HCT116 (cell line): ENCODE measurements around the gene ZNF490. TPM values are rescaled to one million over a fixed set of nuclear protein-coding genes. Genes with fewer than 3 reads are reported as not detected.

Source experiments
- ATAC-seq: fragments of 200-7000 bp; cut with Tn5 transposase; 2 replicates; pipeline ENCODE4 v1.9.1; 2020; ENCODE audit warnings: mild to moderate bottlenecking, moderate library complexity
- BruUV-seq: library from RNA; stranded (reverse); fragments of 400-500 nt; replicated peaks from 2 replicates; lab custom pipeline; 2021; lab: Mats Ljungman, UMichigan
- CTCF ChIA-PET: fragments of 300-600 bp; sonication (Branson Sonifier 250); formaldehyde crosslinking; loops from one replicate; lab custom pipeline; 2021; ENCODE audit warnings: antibody characterized with exemption; lab: Charles Lee
- POLR2A ChIA-PET: fragments of 300-600, 350-600 bp; sonication (Branson Sonifier 250); formaldehyde crosslinking; loops from one replicate; lab custom pipeline; 2021; ENCODE audit warnings: antibody characterized with exemption; lab: Charles Lee
- RAD21 ChIA-PET, 2 experiments: fragments of 300-600 bp; sonication (Branson Sonifier 250); formaldehyde crosslinking; loops; one replicate each; lab custom pipeline; 2023; ENCODE audit warnings: low total read pairs in 2 of 2; ENCODE audit not compliant: uncharacterized antibody in 2 of 2, unreplicated experiment in 2 of 2, low non-redundant PET in 1 of 2; lab: Charles Lee
- DNase-seq: peaks from one replicate; pipeline ENCODE4 v3.0.0-alpha.2; 2010; ENCODE audit warnings: low read depth, low spot score
- H2AFZ ChIP-seq: fragments of 200-600 bp; shearing (Covaris generic), sonication (generic); 2 replicates; pipeline ENCODE4 v1.6.1; 2017; ENCODE audit warnings: low read depth, mixed run types, mixed read lengths, antibody characterized with exemption, low read length; ENCODE audit not compliant: poor library complexity, severe bottlenecking
- H3K27ac ChIP-seq: 2 replicates; pipeline ENCODE4 v1.5.1; 2012; ENCODE audit warnings: low read depth, low read length
- H3K27me3 ChIP-seq: fragments of 200-600 bp; sonication (generic); 2 replicates; pipeline ENCODE4 v1.6.1; 2016; ENCODE audit warnings: mixed run types, low read length, mixed read lengths; ENCODE audit not compliant: insufficient read depth
- H3K36me3 ChIP-seq, 2 experiments: fragments of 200-500 bp in 1 of 2; fragments of 200-600 bp in 1 of 2; sonication (Bioruptor generic) in 1 of 2; sonication (generic) in 1 of 2; 2 replicates each; pipeline versions ENCODE4 v1.5.1 to v1.6.1; 2014 to 2016; ENCODE audit warnings: low read length in 2 of 2, inconsistent platforms in 1 of 2, mixed read lengths in 1 of 2, mixed run types in 1 of 2; ENCODE audit not compliant: insufficient read depth in 2 of 2, control insufficient read depth in 1 of 2
- H3K4me1 ChIP-seq, 2 experiments: fragments of 200-600 bp in 1 of 2; sonication (generic) in 1 of 2; 2 replicates each; pipeline versions ENCODE4 v1.5.1 to v1.6.1; 2012 to 2017; ENCODE audit warnings: low read length in 2 of 2, inconsistent platforms in 1 of 2, mild to moderate bottlenecking in 1 of 2, mixed read lengths in 1 of 2, mixed run types in 1 of 2, moderate library complexity in 1 of 2; ENCODE audit not compliant: insufficient read depth in 2 of 2, control insufficient read depth in 1 of 2
- H3K4me2 ChIP-seq: fragments of 200-600 bp; sonication (generic); 2 replicates; pipeline ENCODE4 v1.6.1; 2017; ENCODE audit warnings: mixed run types, low read length, mixed read lengths
- H3K4me3 ChIP-seq, 2 experiments: fragments of 200-600 bp in 1 of 2; sonication (generic) in 1 of 2; replicated peaks in 1 of 2; 2 replicates each; pipeline ENCODE4 v1.5.1; 2011 to 2016; ENCODE audit warnings: low read length in 2 of 2, control low read depth in 1 of 2, low read depth in 1 of 2, mild to moderate bottlenecking in 1 of 2, mixed read lengths in 1 of 2, mixed run types in 1 of 2
- H3K79me2 ChIP-seq: fragments of 200-600 bp; sonication (generic); 2 replicates; pipeline ENCODE4 v1.6.1; 2017; ENCODE audit warnings: mild to moderate bottlenecking, mixed run types, low read length, moderate library complexity, mixed read lengths; ENCODE audit not compliant: insufficient read depth
- H3K9ac ChIP-seq: fragments of 200-600 bp; sonication (generic); 2 replicates; pipeline ENCODE4 v1.6.1; 2016; ENCODE audit warnings: low read length, mixed read lengths
- H3K9me2 ChIP-seq: fragments of 200-600 bp; sonication (generic), shearing (Covaris generic); 2 replicates; pipeline ENCODE4 v1.6.1; 2017; ENCODE audit warnings: mixed run types, mild to moderate bottlenecking, moderate library complexity; ENCODE audit not compliant: insufficient read depth
- H3K9me3 ChIP-seq, 2 experiments: fragments of 200-500 bp in 1 of 2; fragments of 200-600 bp in 1 of 2; sonication (Bioruptor generic) in 1 of 2; sonication (generic) in 1 of 2; 2 replicates each; pipeline ENCODE4 v1.6.1; 2014 to 2017; ENCODE audit warnings: low read length in 2 of 2, mixed read lengths in 2 of 2, inconsistent platforms in 1 of 2, low read depth in 1 of 2, mild to moderate bottlenecking in 1 of 2, mixed run types in 1 of 2, moderate library complexity in 1 of 2; ENCODE audit not compliant: control insufficient read depth in 1 of 2, insufficient read depth in 1 of 2
- H4K20me1 ChIP-seq: fragments of 200-600 bp; sonication (generic), shearing (Covaris generic); 2 replicates; pipeline ENCODE4 v1.6.1; 2017; ENCODE audit warnings: mixed run types, mild to moderate bottlenecking, moderate library complexity; ENCODE audit not compliant: insufficient read depth
- CBX3 ChIP-seq: IDR thresholded peaks from 2 replicates; pipeline ENCODE4 v1.6.1; 2012; ENCODE audit warnings: low read depth
- EGR1 ChIP-seq: IDR thresholded peaks from 2 replicates; pipeline ENCODE4 v1.6.1; 2012; ENCODE audit warnings: low read depth
- ELF1 ChIP-seq: IDR thresholded peaks from 2 replicates; pipeline ENCODE4 v1.6.1; 2012; ENCODE audit warnings: low read depth, borderline replicate concordance
- EZH2 ChIP-seq: fragments of 200-600 bp; sonication (generic); IDR thresholded peaks from 2 replicates; pipeline ENCODE4 v1.6.1; 2017; ENCODE audit warnings: antibody characterized with exemption, mixed run types
- EZH2phosphoT487 ChIP-seq: fragments of 200-600 bp; IDR thresholded peaks from 2 replicates; pipeline ENCODE4 v1.6.1; 2018; ENCODE audit warnings: antibody characterized with exemption, borderline replicate concordance
- POLR2A ChIP-seq: IDR thresholded peaks from 2 replicates; pipeline ENCODE4 v1.7.0; 2011; ENCODE audit warnings: borderline replicate concordance; ENCODE audit not compliant: insufficient read depth, insufficient read length; ENCODE audit errors: extremely low read depth
- RAD21 ChIP-seq: IDR thresholded peaks from 2 replicates; pipeline ENCODE4 v1.6.1; 2012; ENCODE audit warnings: low read depth, mild to moderate bottlenecking
- TCF7L2 ChIP-seq: IDR thresholded peaks from 2 replicates; pipeline ENCODE4 v1.7.0; 2011; ENCODE audit warnings: borderline replicate concordance, inconsistent platforms; ENCODE audit not compliant: insufficient read depth, insufficient read length; ENCODE audit errors: extremely low read depth
- ZFX ChIP-seq: fragments of 450-650 bp; IDR thresholded peaks from 2 replicates; pipeline ENCODE4 v1.6.1; 2017
- ZNF274 ChIP-seq: fragments of 200-500 bp; sonication (Bioruptor generic); IDR thresholded peaks from 2 replicates; pipeline ENCODE4 v1.6.1; 2014; ENCODE audit warnings: mild to moderate bottlenecking, low read depth, low read length, inconsistent platforms
- intact Hi-C: fragments of 100-400 bp; cut with micrococcal nuclease; formaldehyde crosslinking; loops from 2 replicates; pipeline ENCODE4 v1.10.0; 2022
- total RNA-seq: library from RNA; stranded (reverse); gene quantifications from one replicate; pipeline ENCODE4 v1.2.1, GENCODE V29; 2021; ENCODE audit not compliant: unreplicated experiment
- TF ChIP-seq, protein P1 (sequence below): IDR thresholded peaks from 2 replicates; pipeline ENCODE4 v1.6.1; 2012
- TF ChIP-seq, protein P2 (sequence below): IDR thresholded peaks from 2 replicates; pipeline ENCODE4 v1.6.1; 2012; ENCODE audit warnings: low read depth
- TF ChIP-seq, protein P3 (sequence below): IDR thresholded peaks from 2 replicates; pipeline ENCODE4 v1.6.1; 2011; ENCODE audit warnings: mild to moderate bottlenecking, low read length, moderate library complexity; ENCODE audit not compliant: insufficient replicate concordance; ENCODE audit errors: extremely low read depth

ZNF490 gene
- total RNA-seq, 1 experiment from 2014 or later: 5.8 TPM

GRCh38 chr19:12628040-12629022 lies 17.7 kb upstream of the ZNF490 start:
- DNase-seq (no peak), ATAC-seq (no peak)
- no peaks in the 10 kb centered on the region for H3K4me1 ChIP-seq
- peaks cover 27 to 28% of the 10 kb centered on the region in 2 experiments; a peak in 3 of 4 replicates for H3K9me3 ChIP-seq
- no peak overlapping the region for H3K4me3 ChIP-seq
- no peak overlapping the region for H2AFZ ChIP-seq
- intact Hi-C loops: no loop called here
- no peaks in the 10 kb centered on the region for H4K20me1 ChIP-seq
- TF ChIP-seq CBX3: 0 out of 2 replicates have a peak, but pooled peaks have one; percentile 11
- no peak for TF ChIP-seq ELF1
- peak; percentile 71 for TF ChIP-seq ZNF274
- ChIA-PET RAD21 (no interaction called here), POLR2A (no interaction called here), CTCF (no interaction called here)
- no peak overlapping the region for H3K4me2 ChIP-seq
- H3K27me3 ChIP-seq: no peaks in the 10 kb centered on the region
- no peak overlapping the region for H3K9ac ChIP-seq
- peaks cover 23 to 49% of the 10 kb centered on the region in 2 experiments for H3K36me3 ChIP-seq
- H3K9me2 ChIP-seq: no peaks in the 10 kb centered on the region
- H3K79me2 ChIP-seq: 0 out of 2 replicates have a peak, but pooled peaks cover 3% of the 10 kb centered on the region
- no peak overlapping the region for H3K27ac ChIP-seq
- no TSS peak for BruUV-seq

DNA sequence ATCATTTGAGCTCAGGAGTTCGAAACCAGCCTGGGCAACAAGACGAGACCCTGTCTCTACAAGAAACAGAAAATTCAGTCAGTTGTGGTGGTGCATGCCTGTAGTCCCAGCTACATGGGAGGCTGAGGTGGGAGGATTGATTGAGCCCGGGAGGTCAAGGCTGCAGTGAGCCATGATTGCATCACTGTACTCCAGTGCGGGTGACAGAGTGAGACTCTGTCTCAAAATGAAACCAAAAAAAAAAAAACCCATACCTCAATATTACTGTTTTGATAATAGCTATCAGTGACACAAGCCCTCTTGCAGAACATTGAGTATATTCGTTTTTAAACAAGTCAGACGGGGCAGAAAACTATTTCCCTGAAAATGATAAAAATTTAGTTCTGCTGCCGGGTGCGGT lies 16.3 kb upstream of the ZNF490 start:
- no peak overlapping the region for H2AFZ ChIP-seq
- POLR2A ChIA-PET: no interaction called here
- peaks cover 27 to 28% of the 10 kb centered on the region in 2 experiments; a peak in 3 of 4 replicates for H3K9me3 ChIP-seq
- CTCF ChIA-PET: no interaction called here
- DNase-seq (no peak), ATAC-seq (no peak)
- BruUV-seq: no TSS peak
- intact Hi-C loops: no loop called here
- peaks cover 23 to 51% of the 10 kb centered on the region in 2 experiments for H3K36me3 ChIP-seq
- 0 out of 2 replicates have a peak, but pooled peaks cover 11% of the 10 kb centered on the region for H3K79me2 ChIP-seq
- H3K9ac ChIP-seq: no peak overlapping the region
- H3K4me3 ChIP-seq: no peak overlapping the region
- no peaks in the 10 kb centered on the region for H3K4me1 ChIP-seq
- no peaks in the 10 kb centered on the region for H3K9me2 ChIP-seq
- no peak overlapping the region for H3K27ac ChIP-seq
- no peaks in the 10 kb centered on the region for H3K27me3 ChIP-seq
- H3K4me2 ChIP-seq: no peak overlapping the region
- RAD21 ChIA-PET: no interaction called here
- no peaks in the 10 kb centered on the region for H4K20me1 ChIP-seq
- TF ChIP-seq POLR2A (no peak), RAD21 (no peak), TCF7L2 (no peak), EGR1 (no peak), EZH2phosphoT487 (no peak), ZFX (no peak), ELF1 (no peak), EZH2 (no peak)
- TF ChIP-seq, protein P1, sequence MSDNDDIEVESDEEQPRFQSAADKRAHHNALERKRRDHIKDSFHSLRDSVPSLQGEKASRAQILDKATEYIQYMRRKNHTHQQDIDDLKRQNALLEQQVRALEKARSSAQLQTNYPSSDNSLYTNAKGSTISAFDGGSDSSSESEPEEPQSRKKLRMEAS: no peak
- TF ChIP-seq, protein P2, sequence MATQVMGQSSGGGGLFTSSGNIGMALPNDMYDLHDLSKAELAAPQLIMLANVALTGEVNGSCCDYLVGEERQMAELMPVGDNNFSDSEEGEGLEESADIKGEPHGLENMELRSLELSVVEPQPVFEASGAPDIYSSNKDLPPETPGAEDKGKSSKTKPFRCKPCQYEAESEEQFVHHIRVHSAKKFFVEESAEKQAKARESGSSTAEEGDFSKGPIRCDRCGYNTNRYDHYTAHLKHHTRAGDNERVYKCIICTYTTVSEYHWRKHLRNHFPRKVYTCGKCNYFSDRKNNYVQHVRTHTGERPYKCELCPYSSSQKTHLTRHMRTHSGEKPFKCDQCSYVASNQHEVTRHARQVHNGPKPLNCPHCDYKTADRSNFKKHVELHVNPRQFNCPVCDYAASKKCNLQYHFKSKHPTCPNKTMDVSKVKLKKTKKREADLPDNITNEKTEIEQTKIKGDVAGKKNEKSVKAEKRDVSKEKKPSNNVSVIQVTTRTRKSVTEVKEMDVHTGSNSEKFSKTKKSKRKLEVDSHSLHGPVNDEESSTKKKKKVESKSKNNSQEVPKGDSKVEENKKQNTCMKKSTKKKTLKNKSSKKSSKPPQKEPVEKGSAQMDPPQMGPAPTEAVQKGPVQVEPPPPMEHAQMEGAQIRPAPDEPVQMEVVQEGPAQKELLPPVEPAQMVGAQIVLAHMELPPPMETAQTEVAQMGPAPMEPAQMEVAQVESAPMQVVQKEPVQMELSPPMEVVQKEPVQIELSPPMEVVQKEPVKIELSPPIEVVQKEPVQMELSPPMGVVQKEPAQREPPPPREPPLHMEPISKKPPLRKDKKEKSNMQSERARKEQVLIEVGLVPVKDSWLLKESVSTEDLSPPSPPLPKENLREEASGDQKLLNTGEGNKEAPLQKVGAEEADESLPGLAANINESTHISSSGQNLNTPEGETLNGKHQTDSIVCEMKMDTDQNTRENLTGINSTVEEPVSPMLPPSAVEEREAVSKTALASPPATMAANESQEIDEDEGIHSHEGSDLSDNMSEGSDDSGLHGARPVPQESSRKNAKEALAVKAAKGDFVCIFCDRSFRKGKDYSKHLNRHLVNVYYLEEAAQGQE: no peak
- TF ChIP-seq, protein P3, sequence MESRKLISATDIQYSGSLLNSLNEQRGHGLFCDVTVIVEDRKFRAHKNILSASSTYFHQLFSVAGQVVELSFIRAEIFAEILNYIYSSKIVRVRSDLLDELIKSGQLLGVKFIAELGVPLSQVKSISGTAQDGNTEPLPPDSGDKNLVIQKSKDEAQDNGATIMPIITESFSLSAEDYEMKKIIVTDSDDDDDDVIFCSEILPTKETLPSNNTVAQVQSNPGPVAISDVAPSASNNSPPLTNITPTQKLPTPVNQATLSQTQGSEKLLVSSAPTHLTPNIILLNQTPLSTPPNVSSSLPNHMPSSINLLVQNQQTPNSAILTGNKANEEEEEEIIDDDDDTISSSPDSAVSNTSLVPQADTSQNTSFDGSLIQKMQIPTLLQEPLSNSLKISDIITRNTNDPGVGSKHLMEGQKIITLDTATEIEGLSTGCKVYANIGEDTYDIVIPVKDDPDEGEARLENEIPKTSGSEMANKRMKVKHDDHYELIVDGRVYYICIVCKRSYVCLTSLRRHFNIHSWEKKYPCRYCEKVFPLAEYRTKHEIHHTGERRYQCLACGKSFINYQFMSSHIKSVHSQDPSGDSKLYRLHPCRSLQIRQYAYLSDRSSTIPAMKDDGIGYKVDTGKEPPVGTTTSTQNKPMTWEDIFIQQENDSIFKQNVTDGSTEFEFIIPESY: no peak
